Neural cell (in vitro differentiated cells): ENCODE results near the gene ARRDC2.

Experiments
- CTCF ChIP-seq: fragments of 450-650 bp; IDR thresholded peaks from 2 replicates; pipeline ENCODE4 v1.5.1; 2014; ENCODE audit warnings: antibody characterized with exemption, mild to moderate bottlenecking, moderate library complexity; ENCODE audit not compliant: poor library complexity, severe bottlenecking
- POLR2AphosphoS5 ChIP-seq: IDR thresholded peaks from 2 replicates; pipeline ENCODE4 v1.6.1; 2012
- RAD21 ChIP-seq: fragments of 450-650 bp; conservative IDR thresholded peaks from 2 replicates; pipeline ENCODE4 v1.6.1; 2014; ENCODE audit warnings: antibody characterized with exemption, mild to moderate bottlenecking, moderate library complexity
- REST ChIP-seq: IDR thresholded peaks from 2 replicates; pipeline ENCODE4 v1.6.1; 2012; ENCODE audit warnings: borderline replicate concordance

GRCh38 chr19:18041054-18041453, 33.1 kb downstream of the ARRDC2 start:
- no peak for TF ChIP-seq CTCF
- no peak for TF ChIP-seq POLR2AphosphoS5
- no peak for TF ChIP-seq RAD21
- TF ChIP-seq REST = no peak
